PC-3 (cell line): ENCODE results near the gene ENOSF1. TPM values are rescaled to one million over a fixed set of nuclear protein-coding genes. Genes with fewer than 3 reads are reported as not detected.

ENCODE experiments used
- ATAC-seq: fragments of 200-7000 bp; cut with Tn5 transposase; 2 replicates; pipeline ENCODE4 v1.9.1; 2020; ENCODE audit warnings: mild to moderate bottlenecking, moderate library complexity
- BruUV-seq: library from RNA; stranded (reverse); fragments of 400-500 nt; replicated peaks from 2 replicates; lab custom pipeline; 2021; lab: Mats Ljungman, UMichigan
- CTCF ChIA-PET: fragments of 300-600 bp; sonication (Branson Sonifier 250); formaldehyde crosslinking; loops from one replicate; lab custom pipeline; 2022; ENCODE audit warnings: antibody characterized with exemption; lab: Charles Lee
- POLR2A ChIA-PET: fragments of 300-600 bp; sonication (Branson Sonifier 250); formaldehyde crosslinking; loops from one replicate; lab custom pipeline; 2022; ENCODE audit warnings: antibody characterized with exemption; ENCODE audit not compliant: unreplicated experiment; lab: Charles Lee
- DNase-seq: peaks from one replicate; pipeline ENCODE4 v3.0.0-alpha.2; 2015
- H2AFZ ChIP-seq: fragments of 300-600 bp; sonication (generic); 2 replicates; pipeline ENCODE4 v1.6.0; 2016; ENCODE audit warnings: antibody characterized with exemption, low read length
- H3F3A ChIP-seq: fragments of 300-600 bp; sonication (generic); one replicate; pipeline ENCODE4 v1.6.0; 2017; ENCODE audit warnings: antibody characterized with exemption, low read length, control low read depth, mild to moderate bottlenecking; ENCODE audit not compliant: unreplicated experiment
- H3K27ac ChIP-seq: fragments of 300-600 bp; sonication (generic); 2 replicates; pipeline ENCODE4 v1.5.1; 2016; ENCODE audit warnings: mild to moderate bottlenecking, low read length
- H3K27me3 ChIP-seq: fragments of 300-600 bp; sonication (generic); 2 replicates; pipeline ENCODE4 v1.6.1; 2016; ENCODE audit warnings: low read length, mixed read lengths
- H3K36me3 ChIP-seq: fragments of 300-600 bp; sonication (generic); 2 replicates; pipeline ENCODE4 v1.6.1; 2016; ENCODE audit warnings: low read depth, mixed run types, low read length, mixed read lengths
- H3K4me1 ChIP-seq: fragments of 300-600 bp; sonication (generic); 2 replicates; pipeline ENCODE4 v1.5.1; 2016; ENCODE audit warnings: low read length; ENCODE audit not compliant: insufficient read depth
- H3K4me2 ChIP-seq: fragments of 300-600 bp; sonication (generic); 2 replicates; pipeline ENCODE4 v1.6.0; 2016; ENCODE audit warnings: low read length
- H3K4me3 ChIP-seq: fragments of 300-600 bp; sonication (generic); 2 replicates; pipeline ENCODE4 v1.5.1; 2016; ENCODE audit warnings: mild to moderate bottlenecking, low read length, mixed read lengths
- H3K79me2 ChIP-seq: fragments of 300-600 bp; sonication (generic); 2 replicates; pipeline ENCODE4 v1.6.1; 2017; ENCODE audit warnings: low read length, mixed read lengths
- H3K9ac ChIP-seq: fragments of 300-600 bp; sonication (generic); 2 replicates; pipeline ENCODE4 v1.6.0; 2016; ENCODE audit warnings: mild to moderate bottlenecking, low read length
- H3K9me2 ChIP-seq: fragments of 300-600 bp; sonication (generic); replicated peaks from 2 replicates; pipeline ENCODE4 v1.6.1; 2016; ENCODE audit warnings: mixed run types, low read length, mixed read lengths
- H3K9me3 ChIP-seq: fragments of 300-600 bp; sonication (generic); 2 replicates; pipeline ENCODE4 v1.6.1; 2016; ENCODE audit warnings: low read length, mixed read lengths
- H4K20me1 ChIP-seq: fragments of 300-600 bp; sonication (generic); 2 replicates; pipeline ENCODE4 v1.6.1; 2016; ENCODE audit warnings: low read length, mixed read lengths
- CTCF ChIP-seq: fragments of 300-600 bp; sonication (generic); conservative IDR thresholded peaks from 2 replicates; pipeline ENCODE4 v1.5.1; 2017; ENCODE audit warnings: antibody characterized with exemption, low read depth, mild to moderate bottlenecking, low read length
- EZH2 ChIP-seq: fragments of 300-600 bp; sonication (generic); IDR thresholded peaks from one replicate; pipeline ENCODE4 v1.6.1; 2017; ENCODE audit warnings: antibody characterized with exemption, mild to moderate bottlenecking, low read length; ENCODE audit not compliant: unreplicated experiment
- EZH2phosphoT487 ChIP-seq: fragments of 300-600 bp; sonication (generic); IDR thresholded peaks from 2 replicates; pipeline ENCODE4 v1.6.1; 2018; ENCODE audit warnings: mild to moderate bottlenecking, antibody characterized with exemption, low read length, borderline replicate concordance
- intact Hi-C: fragments of 100-400 bp; cut with micrococcal nuclease; formaldehyde crosslinking; loops from 2 replicates; pipeline ENCODE4 v1.9.0; 2023
- total RNA-seq: library from RNA; depleted of rRNA; stranded (reverse); fragments of >200 nt; gene quantifications from 2 replicates; pipeline ENCODE4 v1.2.3, GENCODE V29; 2014

Gene ENOSF1
- total RNA-seq, 1 experiment from 2014 or later, result 44.2 TPM

GRCh38 chr18:681985-682384 is 30.4 kb downstream of the ENOSF1 start:
- Histone ChIP-seq H2AFZ (no peak overlapping the region), H3K27ac (no peak overlapping the region), H3F3A (peaks cover 7% of the 10 kb centered on the region), H3K9me3 (no peaks in the 10 kb centered on the region), H3K79me2 (no peaks in the 10 kb centered on the region), H3K4me1 (peaks cover 19% of the 10 kb centered on the region), H3K4me3 (no peak overlapping the region), H3K4me2 (no peak overlapping the region), H3K27me3 (no peaks in the 10 kb centered on the region), H4K20me1 (no peaks in the 10 kb centered on the region), H3K36me3 (peaks cover 14% of the 10 kb centered on the region), H3K9ac (no peak overlapping the region), H3K9me2 (no peaks in the 10 kb centered on the region)
- no peak for TF ChIP-seq EZH2
- TF ChIP-seq CTCF, result no peak
- no peak for TF ChIP-seq EZH2phosphoT487
- DNase-seq (no peak), ATAC-seq (no peak)
- ChIA-PET CTCF (interaction anchor here (0.6 kb wide), 1 partner anchor 65 kb away, joined by 3 read pairs; no protein-coding TSS in a partner anchor), POLR2A (no interaction called here)
- no TSS peak for BruUV-seq
- intact Hi-C loops, result no loop called here

GRCh38 chr18:680392-680791 is 32.0 kb downstream of the ENOSF1 start:
- H3K36me3 ChIP-seq, result peaks cover 22% of the 10 kb centered on the region
- ChIA-PET POLR2A (no interaction called here), CTCF (no interaction called here)
- no peaks in the 10 kb centered on the region for H3K27me3 ChIP-seq
- H4K20me1 ChIP-seq, result no peaks in the 10 kb centered on the region
- BruUV-seq, result no TSS peak
- no peak overlapping the region for H3K9ac ChIP-seq
- no peak for DNase-seq
- no peak overlapping the region for H3K4me3 ChIP-seq
- H3K79me2 ChIP-seq, result no peaks in the 10 kb centered on the region
- no peak for TF ChIP-seq CTCF
- TF ChIP-seq EZH2phosphoT487, result no peak
- no peak for TF ChIP-seq EZH2
- peaks cover 10% of the 10 kb centered on the region for H3F3A ChIP-seq
- no peak overlapping the region for H3K4me2 ChIP-seq
- no peak for ATAC-seq
- peaks cover 22% of the 10 kb centered on the region for H3K4me1 ChIP-seq
- H3K27ac ChIP-seq, result no peak overlapping the region
- H3K9me2 ChIP-seq, result no peaks in the 10 kb centered on the region
- intact Hi-C loops, result no loop called here
- no peaks in the 10 kb centered on the region for H3K9me3 ChIP-seq
- H2AFZ ChIP-seq, result no peak overlapping the region

DNA sequence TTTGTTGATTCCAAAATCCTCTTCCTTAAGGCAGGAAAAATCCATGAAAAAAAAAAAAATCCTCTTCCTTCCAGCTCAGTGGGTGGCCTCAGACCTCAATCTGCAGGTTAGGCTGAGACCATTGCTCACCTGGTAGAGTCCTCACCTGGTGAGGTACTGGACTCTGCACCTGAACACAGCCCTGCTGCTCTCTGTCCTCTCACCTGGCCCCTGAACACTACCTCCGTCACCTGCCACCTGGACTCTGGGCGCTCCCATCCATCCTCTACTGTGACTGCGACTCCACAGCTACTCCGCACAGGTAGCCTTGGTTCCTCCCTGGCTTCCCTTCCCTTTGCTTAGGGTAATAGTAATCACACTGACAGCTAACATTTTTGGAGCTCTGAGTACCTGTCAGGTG is 32.9 kb downstream of the ENOSF1 start:
- POLR2A ChIA-PET, result no interaction called here
- H3F3A ChIP-seq, result peaks cover 10% of the 10 kb centered on the region
- CTCF ChIA-PET, result no interaction called here
- TF ChIP-seq EZH2 (no peak), CTCF (no peak), EZH2phosphoT487 (no peak)
- no peaks in the 10 kb centered on the region for H3K9me2 ChIP-seq
- DNase-seq (no peak), ATAC-seq (no peak)
- H3K36me3 ChIP-seq, result peaks cover 29% of the 10 kb centered on the region
- H3K27ac ChIP-seq, result no peak overlapping the region
- BruUV-seq, result no TSS peak
- H2AFZ ChIP-seq, result no peak overlapping the region
- H3K79me2 ChIP-seq, result no peaks in the 10 kb centered on the region
- H3K9ac ChIP-seq, result no peak overlapping the region
- no peaks in the 10 kb centered on the region for H4K20me1 ChIP-seq
- intact Hi-C loops, result no loop called here
- no peak overlapping the region for H3K4me2 ChIP-seq
- H3K4me3 ChIP-seq, result no peak overlapping the region
- peaks cover 22% of the 10 kb centered on the region for H3K4me1 ChIP-seq
- H3K9me3 ChIP-seq, result no peaks in the 10 kb centered on the region
- no peaks in the 10 kb centered on the region for H3K27me3 ChIP-seq
